DND-41 (cell line): ENCODE results near the gene MTOR.

Experiments
- ATAC-seq: fragments of 200-7000 bp; cut with Tn5 transposase; 3 replicates; pipeline ENCODE4 v1.9.1; 2021; ENCODE audit warnings: low read depth; ENCODE audit not compliant: insufficient read depth
- DNase-seq: peaks from one replicate; pipeline ENCODE4 v3.0.0-alpha.2; 2020
- H2AFZ ChIP-seq: 2 replicates; pipeline ENCODE4 v1.6.0; 2012; ENCODE audit warnings: low read depth, low read length
- H3K27ac ChIP-seq: 2 replicates; pipeline ENCODE4 v1.5.1; 2012; ENCODE audit warnings: low read length, inconsistent platforms
- H3K27me3 ChIP-seq: fragments of 200-600 bp; sonication (generic); 2 replicates; pipeline ENCODE4 v1.6.0; 2012; ENCODE audit warnings: low read length, mild to moderate bottlenecking, inconsistent platforms; ENCODE audit not compliant: insufficient read depth, poor library complexity
- H3K36me3 ChIP-seq: 2 replicates; pipeline ENCODE4 v1.5.1; 2012; ENCODE audit warnings: low read length, inconsistent platforms; ENCODE audit not compliant: insufficient read depth
- H3K4me1 ChIP-seq: 2 replicates; pipeline ENCODE4 v1.5.1; 2012; ENCODE audit warnings: mild to moderate bottlenecking, low read length; ENCODE audit not compliant: insufficient read depth
- H3K4me2 ChIP-seq: 2 replicates; pipeline ENCODE4 v1.6.0; 2012; ENCODE audit warnings: mild to moderate bottlenecking, moderate library complexity, low read length, inconsistent platforms; ENCODE audit not compliant: insufficient read depth
- H3K4me3 ChIP-seq, 2 experiments: fragments of 200-600 bp in 1 of 2; shearing (Covaris generic) in 1 of 2; 2 replicates each; pipeline ENCODE4 v1.5.1; 2012 to 2016; ENCODE audit warnings: inconsistent platforms in 2 of 2, low read length in 2 of 2, mild to moderate bottlenecking in 2 of 2, low read depth in 1 of 2, moderate library complexity in 1 of 2
- H3K79me2 ChIP-seq: 2 replicates; pipeline ENCODE4 v1.6.0; 2012; ENCODE audit warnings: low read length, inconsistent platforms; ENCODE audit not compliant: insufficient read depth
- H3K9ac ChIP-seq: 2 replicates; pipeline ENCODE4 v1.6.0; 2012; ENCODE audit warnings: low read depth, mild to moderate bottlenecking, inconsistent platforms, low read length, moderate library complexity
- H3K9me3 ChIP-seq: 2 replicates; pipeline ENCODE4 v1.5.1; 2012; ENCODE audit warnings: low read length, moderate library complexity, mild to moderate bottlenecking, inconsistent platforms; ENCODE audit not compliant: insufficient read depth, severe bottlenecking
- H4K20me1 ChIP-seq: 2 replicates; pipeline ENCODE4 v1.6.0; 2012; ENCODE audit warnings: low read length; ENCODE audit not compliant: insufficient read depth
- EZH2 ChIP-seq: IDR thresholded peaks from 3 replicates; pipeline ENCODE4 v1.6.1; 2012; ENCODE audit warnings: borderline replicate concordance, low read depth, mild to moderate bottlenecking, moderate library complexity, low read length, inconsistent platforms; ENCODE audit not compliant: severe bottlenecking
- TF ChIP-seq, protein P1 (sequence below): IDR thresholded peaks from 2 replicates; pipeline ENCODE4 v1.5.1; 2012; ENCODE audit warnings: borderline replicate concordance, low read length, moderate library complexity, mild to moderate bottlenecking; ENCODE audit not compliant: poor library complexity, severe bottlenecking; ENCODE audit errors: extremely low read depth

MTOR gene

DNA sequence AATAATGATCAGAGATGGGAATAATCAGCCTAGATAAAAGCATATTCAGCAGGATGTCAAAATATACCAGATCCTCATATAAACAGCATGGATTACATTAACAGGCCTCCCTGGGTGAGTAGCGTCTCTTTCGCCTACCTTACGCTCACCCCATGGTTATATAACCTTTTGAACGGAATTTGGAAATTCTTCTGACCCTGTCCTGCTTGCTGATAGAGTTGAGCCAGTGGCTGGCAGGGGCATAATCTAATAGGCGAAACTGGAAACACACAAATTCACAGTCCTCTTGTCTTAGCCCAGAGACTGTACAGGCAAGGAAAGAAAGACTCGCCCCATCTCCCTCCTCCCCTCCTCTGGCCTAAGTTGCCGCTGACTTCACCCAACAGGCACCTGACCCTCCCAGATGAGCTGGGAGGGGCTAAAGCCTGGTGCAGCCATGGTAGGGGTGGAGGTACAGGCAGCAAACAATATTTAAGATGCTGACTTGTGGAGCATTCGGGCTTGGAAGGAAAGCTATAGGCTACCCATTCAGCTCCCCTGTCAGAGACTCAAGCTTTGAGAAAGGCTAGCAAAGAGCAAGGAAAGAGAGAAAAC lies 73.4 kb downstream of the MTOR start, which contains the start of gene ANGPTL7:
ANGPTL7 (plus strand) TSS at position 498 of the 594 bp plus-strand sequence. CDS start 225 bp downstream, outside the sequence.
- Histone ChIP-seq H3K9me3 (no peaks in the 10 kb centered on the region), H3K27ac (no peak within 1 kb of the TSS), H3K36me3 (peaks cover 81% of the 10 kb centered on the region), H3K27me3 (no peaks in the 10 kb centered on the region), H2AFZ (no peak within 1 kb of the TSS), H3K4me3 (no peak within 1 kb of the TSS), H3K79me2 (no peaks in the 10 kb centered on the region), H3K4me2 (no peak within 1 kb of the TSS), H3K9ac (no peak within 1 kb of the TSS), H3K4me1 (no peaks in the 10 kb centered on the region), H4K20me1 (peaks cover 14% of the 10 kb centered on the region)
- DNase-seq, result no peak
- TF ChIP-seq, protein P1, sequence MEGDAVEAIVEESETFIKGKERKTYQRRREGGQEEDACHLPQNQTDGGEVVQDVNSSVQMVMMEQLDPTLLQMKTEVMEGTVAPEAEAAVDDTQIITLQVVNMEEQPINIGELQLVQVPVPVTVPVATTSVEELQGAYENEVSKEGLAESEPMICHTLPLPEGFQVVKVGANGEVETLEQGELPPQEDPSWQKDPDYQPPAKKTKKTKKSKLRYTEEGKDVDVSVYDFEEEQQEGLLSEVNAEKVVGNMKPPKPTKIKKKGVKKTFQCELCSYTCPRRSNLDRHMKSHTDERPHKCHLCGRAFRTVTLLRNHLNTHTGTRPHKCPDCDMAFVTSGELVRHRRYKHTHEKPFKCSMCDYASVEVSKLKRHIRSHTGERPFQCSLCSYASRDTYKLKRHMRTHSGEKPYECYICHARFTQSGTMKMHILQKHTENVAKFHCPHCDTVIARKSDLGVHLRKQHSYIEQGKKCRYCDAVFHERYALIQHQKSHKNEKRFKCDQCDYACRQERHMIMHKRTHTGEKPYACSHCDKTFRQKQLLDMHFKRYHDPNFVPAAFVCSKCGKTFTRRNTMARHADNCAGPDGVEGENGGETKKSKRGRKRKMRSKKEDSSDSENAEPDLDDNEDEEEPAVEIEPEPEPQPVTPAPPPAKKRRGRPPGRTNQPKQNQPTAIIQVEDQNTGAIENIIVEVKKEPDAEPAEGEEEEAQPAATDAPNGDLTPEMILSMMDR, result no peak
- no peak for TF ChIP-seq EZH2
- no peak for ATAC-seq

DNA sequence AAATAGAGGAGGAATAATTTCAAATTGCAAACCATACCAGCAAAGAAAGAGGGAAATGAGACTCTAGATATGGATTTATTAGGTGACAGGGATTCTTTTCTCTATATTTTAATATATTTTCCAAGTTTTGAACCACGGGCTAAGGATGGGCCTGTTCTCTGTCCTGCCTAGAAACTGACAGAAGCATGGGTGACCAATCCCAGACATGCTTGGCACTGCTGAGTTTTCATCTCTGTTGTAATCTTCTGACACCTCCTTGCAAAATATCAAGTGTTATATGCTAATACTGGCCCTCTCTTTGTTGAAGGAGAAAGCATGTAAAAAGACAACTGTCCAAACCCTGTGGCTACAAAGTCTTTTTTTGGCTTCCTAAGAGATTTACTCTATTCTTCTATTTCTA lies 74.0 kb downstream of the MTOR start:
- no peaks in the 10 kb centered on the region for H3K4me1 ChIP-seq
- H2AFZ ChIP-seq, result no peak overlapping the region
- ATAC-seq, result no peak
- no peak overlapping the region for H3K27ac ChIP-seq
- no peak overlapping the region for H3K9ac ChIP-seq
- no peak for TF ChIP-seq EZH2
- TF ChIP-seq, protein P1, result no peak
- H3K36me3 ChIP-seq, result peaks cover 80% of the 10 kb centered on the region
- no peak for DNase-seq
- H3K27me3 ChIP-seq, result no peaks in the 10 kb centered on the region
- no peak overlapping the region for H3K4me3 ChIP-seq
- no peak overlapping the region for H3K4me2 ChIP-seq
- H3K79me2 ChIP-seq, result no peaks in the 10 kb centered on the region
- H3K9me3 ChIP-seq, result no peaks in the 10 kb centered on the region
- H4K20me1 ChIP-seq, result peaks cover 13% of the 10 kb centered on the region

GRCh38 chr1:11187931-11188330 lies 74.4 kb downstream of the MTOR start:
- no peak overlapping the region for H3K27ac ChIP-seq
- no peak overlapping the region for H3K4me2 ChIP-seq
- H3K4me3 ChIP-seq, result no peak overlapping the region
- H3K27me3 ChIP-seq, result no peaks in the 10 kb centered on the region
- no peaks in the 10 kb centered on the region for H3K4me1 ChIP-seq
- TF ChIP-seq, protein P1, result no peak
- TF ChIP-seq EZH2, result no peak
- DNase-seq (no peak), ATAC-seq (no peak)
- no peak overlapping the region for H3K9ac ChIP-seq
- peaks cover 10% of the 10 kb centered on the region; the same call in 1 of the 2 replicates for H4K20me1 ChIP-seq
- no peak overlapping the region for H2AFZ ChIP-seq
- peaks cover 78% of the 10 kb centered on the region for H3K36me3 ChIP-seq
- H3K79me2 ChIP-seq, result no peaks in the 10 kb centered on the region
- H3K9me3 ChIP-seq, result no peaks in the 10 kb centered on the region
